ENCODE data around the gene CXCL8.
"Not testable (repeated sequence)": the region's sequence is repeated elsewhere in the genome, so short reads cannot be mapped to it uniquely, and the experiment has no call there.

The CXCL8 gene

GRCh38 chr4:73740353-73740778 is at the start of gene CXCL8:
CXCL8 (plus strand) TSS chr4:73740569; CDS start chr4:73740659, 90 bp downstream.
- no peak for DNase-seq (ENCODE audit: low spot score)

- not testable (repeated sequence) for DNase-seq (ENCODE audit: low spot score)
These were observed 49.2 kb upstream of the CXCL8 start for GRCh38 chr4:73691201-73691600.

GRCh38 chr4:73691759-73692158 is 48.6 kb upstream of the CXCL8 start:
- DNase-seq (ENCODE audit: low spot score), result no peak

- DNase-seq (ENCODE audit: low spot score), result no peak
These were observed 48.1 kb upstream of the CXCL8 start for GRCh38 chr4:73692254-73692653.

GRCh38 chr4:73692701-73693100 is 47.7 kb upstream of the CXCL8 start:
- DNase-seq (ENCODE audit: low spot score), result no peak

- DNase-seq (ENCODE audit: low spot score), result no peak
These were observed 46.6 kb upstream of the CXCL8 start for GRCh38 chr4:73693811-73694210.

GRCh38 chr4:73698217-73698616 is 42.2 kb upstream of the CXCL8 start:
- no peak for DNase-seq (ENCODE audit: low spot score)

- no peak for DNase-seq (ENCODE audit: low spot score)
These were observed 39.3 kb upstream of the CXCL8 start for GRCh38 chr4:73701116-73701515.

GRCh38 chr4:73702796-73703287 is 37.5 kb upstream of the CXCL8 start:
- no peak for DNase-seq (ENCODE audit: low spot score)

GRCh38 chr4:73703320-73703719 is 37.0 kb upstream of the CXCL8 start:
- no peak for DNase-seq (ENCODE audit: low spot score)

GRCh38 chr4:73704314-73705055 is 35.9 kb upstream of the CXCL8 start:
- no peak for DNase-seq (ENCODE audit: low spot score)

- no peak for DNase-seq (ENCODE audit: low spot score)
These were observed 35.3 kb upstream of the CXCL8 start for GRCh38 chr4:73705056-73705432.

GRCh38 chr4:73705721-73706120 is 34.6 kb upstream of the CXCL8 start:
- no peak for DNase-seq (ENCODE audit: low spot score)

GRCh38 chr4:73706811-73707210 is 33.6 kb upstream of the CXCL8 start:
- DNase-seq (ENCODE audit: low spot score), result no peak

- DNase-seq (ENCODE audit: low spot score), result no peak
These were observed 33.0 kb upstream of the CXCL8 start for GRCh38 chr4:73707269-73707875.

- no peak for DNase-seq (ENCODE audit: low spot score)
These were observed 32.3 kb upstream of the CXCL8 start for GRCh38 chr4:73707918-73708577.

GRCh38 chr4:73709451-73710033 is 30.8 kb upstream of the CXCL8 start:
- no peak for DNase-seq (ENCODE audit: low spot score)

- no peak for DNase-seq (ENCODE audit: low spot score)
These were observed 30.3 kb upstream of the CXCL8 start for GRCh38 chr4:73710094-73710493.

GRCh38 chr4:73711989-73712388 is 28.4 kb upstream of the CXCL8 start:
- no peak for DNase-seq (ENCODE audit: low spot score)

- no peak for DNase-seq (ENCODE audit: low spot score)
These were observed 26.7 kb upstream of the CXCL8 start for GRCh38 chr4:73713650-73714049.

GRCh38 chr4:73714647-73715046 is 25.7 kb upstream of the CXCL8 start:
- DNase-seq (ENCODE audit: low spot score), result no peak

GRCh38 chr4:73715659-73716058 is 24.7 kb upstream of the CXCL8 start:
- DNase-seq (ENCODE audit: low spot score), result no peak

Measured in HuH-7 (cell line).